ENCODE data around the gene CLCN1. TPM values are rescaled to one million over a fixed set of nuclear protein-coding genes. Genes with fewer than 3 reads are reported as not detected.

Gene CLCN1
- total and polyA plus RNA-seq, 2 of the 8 experiments (the other 6 are each of a cell fraction or from before 2014, with no cell fraction given) = 0.36 to 0.41 TPM

DNA sequence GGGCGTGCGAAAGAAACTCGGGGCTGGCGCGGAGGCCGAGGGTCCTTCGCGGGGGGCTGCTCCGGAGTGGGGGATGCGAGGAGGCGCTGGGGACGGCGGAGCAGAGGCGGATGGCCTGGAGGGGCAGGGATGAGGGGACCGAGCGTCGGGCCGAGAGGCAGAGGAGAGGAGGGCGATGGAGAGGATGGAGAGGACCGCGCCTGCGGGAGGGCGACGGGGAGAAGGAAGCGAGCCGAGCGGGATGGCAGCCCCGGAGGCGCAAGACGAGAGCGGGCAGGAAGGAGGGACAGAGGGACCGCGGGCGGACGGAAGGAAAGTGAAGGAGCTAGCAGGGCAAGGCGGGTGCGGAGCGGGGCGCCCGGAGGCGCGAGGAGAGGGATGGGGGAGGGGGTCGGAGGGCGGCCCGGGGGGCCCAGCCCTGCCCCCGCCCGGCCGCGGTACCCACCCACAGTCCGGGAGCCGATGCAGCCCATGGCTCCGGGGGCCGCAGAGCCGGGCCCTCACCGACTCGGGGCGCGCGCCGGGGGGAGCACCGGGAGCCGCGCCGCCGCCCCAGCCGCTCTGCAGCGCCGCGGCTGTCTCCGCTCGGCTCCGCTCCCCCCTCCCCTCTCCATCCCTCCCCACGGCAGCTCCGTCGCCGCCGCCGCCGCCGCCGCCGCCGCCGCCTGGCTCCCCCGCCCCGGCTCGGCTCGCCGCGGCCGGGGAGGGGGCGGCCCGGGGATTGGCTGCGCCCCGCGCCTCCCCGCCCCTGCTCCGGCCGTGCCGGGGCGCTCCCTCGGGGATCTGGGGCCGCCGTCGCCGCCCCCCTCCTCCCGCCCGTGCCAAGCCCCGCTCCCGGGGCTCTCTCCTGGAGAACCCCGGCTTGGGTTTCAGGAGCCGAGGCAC is 46.5 kb downstream of the CLCN1 start, which contains the start of gene FAM131B:
TSS of gene FAM131B (minus strand) at position 583 of the 885 bp plus-strand sequence. CDS start at position 473, 110 bp downstream.
- Histone ChIP-seq H2AK5ac (ENCODE audit: low read depth, low read length) (0 out of 2 replicates have a peak within 1 kb of the TSS, but pooled peaks have one; percentile 45), H3K23ac (ENCODE audit: insufficient read length) (no peak within 1 kb of the TSS), H4K5ac (ENCODE audit: insufficient read length, low read depth, low read length) (peak within 1 kb of the TSS; percentile 70), H3K9ac (replicated peaks in 1 of 4; ENCODE audit: extremely low read depth in 1 of 4, low read depth in 3 of 4, low read length in 3 of 4) (peak within 1 kb of the TSS in 2 of 4 experiments; percentile 58 to 69; a peak in 3 of 7 replicates), H3K27me3 (replicated peaks in 1 of 4; ENCODE audit: control insufficient read depth in 3 of 4, extremely low read depth in 1 of 4, insufficient read depth in 3 of 4, low read length in 3 of 4) (peaks cover 0 to 13% (median 8%) of the 10 kb centered on the region in 4 experiments; a peak in 4 of 7 replicates), H2AFZ (ENCODE audit: low read length) (peak within 1 kb of the TSS; percentile 79; the same call in 1 of the 2 replicates), H3K4ac (replicated peaks; ENCODE audit: insufficient read length, low read depth, low read length) (peak within 1 kb of the TSS; percentile 53), H3K79me1 (ENCODE audit: low read depth, low read length) (no peaks in the 10 kb centered on the region), H3K9me3 (ENCODE audit: insufficient read depth in 2 of 2, low read depth in 1 of 2, low read length in 1 of 2) (no peaks in the 10 kb centered on the region), H3K79me2 (ENCODE audit: control insufficient read depth in 1 of 2, insufficient read depth in 2 of 2, low read length in 2 of 2) (no peaks in the 10 kb centered on the region), H3K4me1 (replicated peaks in 1 of 4; ENCODE audit: control insufficient read depth in 3 of 4, insufficient read depth in 4 of 4, low read length in 3 of 4) (peaks cover 4 to 12% (median 10%) of the 10 kb centered on the region in 4 experiments), H3K27ac (ENCODE audit: low read depth, low read length) (no peak within 1 kb of the TSS), H2BK20ac (ENCODE audit: low read length) (peak within 1 kb of the TSS; percentile 97), H2BK15ac (ENCODE audit: low read length) (peak within 1 kb of the TSS; percentile 0; the same call in 1 of the 2 replicates), H3K18ac (ENCODE audit: extremely low read depth, low read length) (peak within 1 kb of the TSS; percentile 95), H3K23me2 (ENCODE audit: low read depth, low read length) (peaks cover 16% of the 10 kb centered on the region), H3K14ac (ENCODE audit: insufficient read length) (no peak within 1 kb of the TSS), H3K4me3 (ENCODE audit: extremely low read depth in 1 of 4, insufficient read depth in 2 of 4, low read depth in 3 of 4, low read length in 4 of 4) (peak within 1 kb of the TSS; percentile 80 to 98 (median 80)), H3K36me3 (ENCODE audit: control insufficient read depth in 2 of 4, insufficient read depth in 4 of 4, low read length in 3 of 4) (peaks cover 0 to 10% (median 2%) of the 10 kb centered on the region in 4 experiments; a peak in 2 of 8 replicates), H2BK12ac (ENCODE audit: low read depth, low read length) (peak within 1 kb of the TSS; percentile 68), H4K91ac (replicated peaks; ENCODE audit: insufficient read length, low read length) (peak within 1 kb of the TSS; percentile 89), H4K20me1 (replicated peaks in 1 of 2; ENCODE audit: control insufficient read depth in 1 of 2, insufficient read depth in 2 of 2, low read length in 2 of 2) (no peaks in the 10 kb centered on the region), H4K8ac (ENCODE audit: extremely low read depth, insufficient read depth, low read length) (no peak within 1 kb of the TSS; the same call in 1 of the 2 replicates), H2BK5ac (ENCODE audit: low read depth, low read length) (peak within 1 kb of the TSS; percentile 68; the same call in 1 of the 2 replicates), H3K56ac (replicated peaks; ENCODE audit: insufficient read length, low read depth, low read length) (peak within 1 kb of the TSS; percentile 73), H3K4me2 (ENCODE audit: insufficient read depth in 1 of 2, low read depth in 2 of 2, low read length in 2 of 2) (peak within 1 kb of the TSS; percentile 88 to 100), H2BK120ac (replicated peaks; ENCODE audit: low read depth, low read length) (peak within 1 kb of the TSS; percentile 15)
- ChIA-PET POLR2A (ENCODE audit: partially characterized antibody) (interaction anchor here (0.7 to 18.8 kb wide), 10 partner anchors 12 to 45 kb away, joined by 3 to 233 read pairs (median 6); partner anchors contain the start of gene ZYX), CTCF (ENCODE audit: partially characterized antibody) (interaction anchor here (0.7 to 5.3 kb wide), 2 partner anchors 18 to 56 kb away, joined by 3 to 25 read pairs; partner anchors contain the start of gene ZYX)
- DNase-seq (ENCODE audit: low read depth in 1 of 2, low spot score in 2 of 2) (peak in 1 of 2 experiments; percentile 76), FAIRE-seq (no peak)
- WGBS, 2 experiments (ENCODE audit: extremely low coverage in 1 of 2, insufficient coverage in 1 of 2, insufficient read length in 1 of 2, insufficient replicate concordance in 2 of 2, low coverage in 1 of 2, low lambda C conversion rate in 2 of 2, missing lambda C conversion rate in 1 of 2) = 2% methylated on average over 36 of the region's 112 CpGs; no CpG with 5 or more reads in 1 of the 2 experiments
- no peak for TF ChIP-seq TAF7 (optimal IDR thresholded peaks at IDR 0.05; ENCODE audit: borderline replicate concordance, low read depth, low read length)
